HG03469 (cell line): ENCODE data around the gene PIK3CD.
"Not testable (repeated sequence)": the region's sequence is repeated elsewhere in the genome, so short reads cannot be mapped to it uniquely, and the experiment has no call there.

Source experiments
- ATAC-seq: cut with Tn5 transposase; IDR thresholded peaks from one replicate; pipeline ENCODE4 v1.9.1; 2021; ENCODE audit warnings: mild to moderate bottlenecking, moderate library complexity, moderate number of reproducible peaks; ENCODE audit not compliant: unreplicated experiment

PIK3CD gene

DNA sequence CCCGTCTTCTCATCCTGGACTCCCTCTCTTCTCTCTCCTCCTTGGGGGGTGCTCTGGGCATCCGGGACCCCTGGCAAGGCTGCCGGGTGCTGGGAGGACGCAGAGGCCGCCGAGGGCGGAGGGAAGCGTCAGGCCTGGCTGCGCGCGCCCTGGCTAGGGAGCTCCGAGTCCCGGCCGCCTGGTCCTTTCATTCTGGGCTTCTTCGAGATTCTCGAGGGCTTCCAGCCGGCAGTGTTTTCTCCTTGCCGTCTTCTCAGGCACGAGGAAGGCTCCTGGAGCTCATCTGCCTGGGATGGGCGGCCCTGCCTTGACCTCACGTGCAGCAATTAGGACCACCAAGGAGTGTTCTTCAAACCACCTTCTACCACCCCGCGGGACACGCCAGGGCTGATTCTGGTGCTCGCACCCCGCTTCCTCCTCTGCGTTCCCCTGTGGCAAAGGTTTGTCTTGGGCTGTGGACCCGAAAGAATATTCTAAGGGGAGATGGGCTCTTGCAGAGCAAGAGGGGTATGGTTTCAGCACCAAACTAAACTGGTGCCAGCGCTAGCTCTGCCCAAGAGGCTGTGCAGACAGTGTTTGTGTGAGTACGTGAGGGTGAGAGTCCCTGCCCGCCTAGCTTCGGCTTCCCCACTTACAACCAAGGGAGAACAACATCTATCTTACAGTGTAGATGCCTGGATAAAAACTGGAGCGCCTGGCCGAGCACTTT, 36.5 kb downstream of the PIK3CD start:
- ATAC-seq: no peak

DNA sequence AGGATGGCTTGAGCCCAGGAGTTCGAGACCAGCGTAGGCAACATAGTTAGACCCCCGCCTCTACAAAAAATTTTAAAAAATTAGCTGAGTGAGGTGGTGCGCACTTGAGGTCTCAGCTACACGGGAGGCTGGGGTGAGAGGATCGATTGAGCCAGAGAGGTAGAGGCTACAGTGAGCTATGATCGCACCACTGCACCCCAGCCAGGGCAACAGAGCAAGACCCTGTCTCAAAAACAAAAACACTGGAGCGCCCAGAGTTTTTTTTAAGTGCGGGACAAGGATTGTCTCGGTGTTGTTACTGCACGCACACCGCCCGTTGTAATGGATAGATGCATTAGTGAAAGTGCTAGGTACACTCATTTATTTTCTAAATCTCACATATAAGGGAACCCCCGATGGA, 37.1 kb downstream of the PIK3CD start:
- no peak for ATAC-seq

DNA sequence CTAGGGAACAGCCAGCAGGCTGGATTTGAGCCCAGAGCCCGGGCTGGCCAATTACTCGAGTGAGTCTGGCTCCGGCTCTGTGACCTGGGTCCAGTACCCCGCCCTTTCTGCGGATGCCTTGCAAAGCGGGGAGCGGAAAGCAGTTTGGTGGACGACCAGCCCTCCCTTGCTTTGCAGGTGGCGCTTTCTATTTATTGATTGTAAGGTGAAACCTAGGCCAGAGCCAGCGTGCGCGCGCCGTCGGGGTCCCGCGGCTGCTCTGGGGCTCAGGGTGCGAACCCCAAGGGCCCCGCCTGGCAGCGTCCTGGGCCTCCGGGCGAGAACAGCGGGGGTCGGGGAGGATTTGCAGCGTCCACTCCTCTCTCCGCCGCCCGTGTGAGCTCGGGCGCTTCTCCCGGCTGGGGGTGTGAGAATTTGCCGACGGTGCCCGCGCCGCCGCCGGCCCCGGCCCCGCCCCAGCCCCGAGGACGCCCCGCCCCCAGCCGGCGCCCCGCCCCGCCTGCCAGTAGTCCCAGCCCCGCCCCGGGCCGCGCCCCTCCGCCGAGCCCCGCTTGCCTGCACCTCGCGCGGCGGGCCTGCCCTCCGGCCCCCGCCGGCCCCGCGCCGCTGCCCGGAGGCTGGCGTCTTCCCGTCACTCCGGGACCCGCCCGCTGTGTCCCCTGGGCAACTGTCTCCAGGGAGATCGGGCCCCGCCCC, 37.6 kb downstream of the PIK3CD start:
- no peak for ATAC-seq

DNA sequence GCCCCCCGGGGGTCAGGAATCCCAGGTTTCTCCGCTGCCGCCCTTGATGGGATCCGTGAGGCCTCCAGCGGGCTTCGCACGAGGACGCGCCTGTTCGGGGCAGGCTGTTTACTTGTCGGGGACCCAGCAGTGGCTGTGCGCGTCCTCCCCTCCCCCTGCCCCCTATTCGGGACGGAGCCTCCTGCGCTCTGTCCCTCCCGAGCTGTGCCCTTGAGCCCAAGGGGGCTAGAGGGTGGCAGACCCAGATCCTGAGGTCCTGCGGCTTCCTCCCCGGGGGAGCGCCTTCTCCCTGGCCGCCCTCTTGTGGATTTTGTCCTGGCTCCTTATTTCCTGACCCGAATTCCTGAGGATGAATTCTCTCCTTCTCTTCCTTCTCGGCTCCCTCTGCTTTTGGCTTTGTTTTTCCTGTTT, 38.4 kb downstream of the PIK3CD start:
- no peak for ATAC-seq

DNA sequence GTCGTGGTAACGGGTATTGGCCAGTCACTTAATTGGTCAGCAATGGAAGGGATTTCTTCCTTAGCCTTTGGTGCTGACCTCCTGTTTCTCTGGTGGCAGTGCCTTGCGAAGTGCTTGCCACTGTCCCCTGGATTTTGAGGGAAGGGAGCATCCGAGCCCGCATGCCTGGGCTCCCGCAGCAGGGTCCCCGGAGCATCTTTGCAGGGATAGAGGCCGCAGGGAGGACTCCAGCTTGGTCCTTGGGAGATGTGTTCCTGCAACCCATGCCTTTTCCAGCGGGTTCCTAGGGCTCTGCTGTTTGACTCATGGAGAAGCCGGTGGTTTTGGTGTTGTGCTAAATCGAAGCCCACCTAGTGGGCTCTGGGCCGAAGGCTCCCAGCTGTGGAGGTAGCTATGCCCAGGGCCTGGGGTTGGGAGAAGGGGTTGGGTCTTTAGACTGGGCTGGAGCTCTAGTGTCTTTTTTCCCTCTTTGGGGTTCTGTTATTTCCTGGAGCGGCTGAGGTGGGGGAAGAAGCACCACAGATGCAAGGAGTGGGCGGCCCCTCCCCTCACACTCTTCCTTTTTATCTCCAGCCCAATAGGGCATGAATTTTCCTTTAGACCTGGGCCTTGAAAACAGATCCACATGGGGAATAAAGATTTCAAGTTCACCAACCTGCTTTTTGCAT, 39.0 kb downstream of the PIK3CD start:
- no peak for ATAC-seq

DNA sequence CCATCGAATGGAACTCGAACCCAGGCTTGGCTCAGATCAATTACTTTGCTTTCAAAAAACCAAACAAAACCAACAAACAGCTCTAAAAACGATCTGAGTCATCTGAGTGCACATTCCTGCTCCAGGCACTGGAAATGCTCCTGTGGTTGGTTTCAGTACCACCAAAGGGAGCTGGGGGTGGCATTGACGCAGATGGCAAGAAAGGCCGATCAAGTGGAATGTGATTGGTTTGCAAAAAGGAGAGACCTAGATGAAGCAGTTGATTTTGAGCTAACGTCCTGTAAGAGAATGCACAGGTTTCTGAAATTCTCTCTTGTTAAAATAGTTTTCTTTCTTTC, 39.5 kb downstream of the PIK3CD start:
- no peak for ATAC-seq

DNA sequence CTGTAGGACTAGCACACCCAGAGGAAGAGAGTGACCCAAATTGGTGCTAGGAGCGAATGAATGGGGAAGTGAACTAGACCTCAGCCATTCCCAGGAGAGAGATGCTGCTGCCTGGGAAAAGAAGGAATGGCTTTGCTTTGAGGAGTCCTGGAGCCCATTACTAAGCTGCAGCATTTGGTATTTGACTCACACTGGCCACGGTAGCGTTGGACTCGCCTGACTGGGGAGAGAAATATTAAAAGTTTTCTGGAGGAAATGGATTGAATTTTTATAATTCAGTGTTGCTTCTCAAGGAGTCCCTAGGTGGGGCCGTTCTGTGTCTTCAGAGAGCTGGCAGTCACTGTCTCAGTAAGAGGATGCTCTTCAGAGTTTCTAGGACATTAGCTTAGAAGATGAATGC, 40.2 kb downstream of the PIK3CD start:
- ATAC-seq: no peak

DNA sequence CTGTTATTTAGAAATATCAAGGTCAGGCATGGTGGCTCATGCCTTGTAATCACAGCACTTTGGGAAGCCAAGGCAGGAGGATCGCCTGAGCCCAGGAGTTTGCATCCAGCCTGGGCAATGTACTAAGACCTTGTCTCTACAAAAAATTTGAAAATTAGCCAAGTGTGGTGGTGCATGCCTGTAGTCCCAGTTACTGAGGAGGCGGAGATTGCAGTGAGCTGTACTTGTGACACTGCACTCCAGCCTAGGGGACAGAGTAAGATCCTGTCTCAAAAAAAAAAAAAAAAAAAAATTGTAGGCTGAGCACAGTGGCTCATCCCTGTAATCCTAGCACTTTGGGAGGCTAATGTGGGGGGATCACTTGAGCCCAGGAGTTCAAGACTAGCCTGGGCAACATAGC, 45.3 kb downstream of the PIK3CD start:
- ATAC-seq: no peak

DNA sequence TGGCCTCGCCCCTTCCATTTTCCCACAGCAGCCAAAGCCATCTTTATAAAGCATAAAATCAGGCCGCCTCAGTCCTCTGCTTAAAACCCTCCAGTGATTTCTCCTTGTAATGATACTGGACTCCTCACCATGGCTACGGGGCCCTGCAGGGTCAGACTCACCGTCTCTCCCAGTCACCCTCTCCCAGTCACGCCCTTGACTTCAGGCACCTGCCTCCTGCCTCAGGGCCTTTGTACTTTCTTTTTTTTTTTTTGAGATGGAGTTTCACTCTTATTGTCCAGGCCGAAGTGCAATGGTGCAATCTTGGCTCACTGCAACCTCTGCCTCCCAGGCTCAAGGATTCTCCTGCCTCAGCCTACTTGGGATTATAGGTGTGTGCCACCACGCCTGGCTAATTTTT, 47.8 kb downstream of the PIK3CD start:
- ATAC-seq: no peak

DNA sequence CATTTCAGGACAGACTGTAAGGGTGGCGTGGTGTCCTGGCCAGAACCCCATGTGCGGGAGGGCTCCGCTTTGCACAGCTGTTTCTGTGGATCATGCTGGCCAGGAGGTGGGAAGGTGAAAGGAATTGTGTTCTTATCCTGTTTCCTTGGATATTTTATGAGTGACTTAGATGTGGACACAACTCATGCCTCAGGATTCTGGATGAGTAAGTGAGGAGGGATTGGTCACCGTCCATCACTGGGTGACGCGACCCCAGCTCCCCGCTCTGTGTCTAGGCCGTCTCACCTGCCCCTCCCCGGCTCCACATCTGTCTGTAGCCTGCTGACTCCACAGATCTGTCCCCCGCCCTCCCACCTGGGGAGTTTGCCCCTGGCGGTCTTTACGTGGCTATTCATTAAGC, 48.8 kb downstream of the PIK3CD start:
- no peak for ATAC-seq

DNA sequence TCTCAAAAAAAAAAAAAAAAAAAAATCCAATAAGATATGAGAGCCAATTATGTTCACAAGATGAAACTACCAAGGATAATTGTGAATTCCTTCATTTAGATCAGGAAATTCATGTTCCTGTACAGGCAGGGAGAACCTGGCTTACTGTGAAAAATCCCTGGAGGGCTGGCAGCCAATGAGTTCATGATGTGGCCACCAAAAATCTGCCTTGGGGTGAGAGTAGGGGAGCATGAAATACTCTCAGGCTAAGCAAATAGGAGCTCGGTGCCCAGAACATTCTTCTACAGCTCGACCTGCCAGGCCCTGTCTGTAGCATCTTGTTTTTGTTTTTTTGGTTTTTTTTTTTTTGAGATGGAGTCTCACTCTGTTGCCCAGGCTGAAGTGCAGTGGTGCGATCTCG, 50.1 kb downstream of the PIK3CD start:
- no peak for ATAC-seq

DNA sequence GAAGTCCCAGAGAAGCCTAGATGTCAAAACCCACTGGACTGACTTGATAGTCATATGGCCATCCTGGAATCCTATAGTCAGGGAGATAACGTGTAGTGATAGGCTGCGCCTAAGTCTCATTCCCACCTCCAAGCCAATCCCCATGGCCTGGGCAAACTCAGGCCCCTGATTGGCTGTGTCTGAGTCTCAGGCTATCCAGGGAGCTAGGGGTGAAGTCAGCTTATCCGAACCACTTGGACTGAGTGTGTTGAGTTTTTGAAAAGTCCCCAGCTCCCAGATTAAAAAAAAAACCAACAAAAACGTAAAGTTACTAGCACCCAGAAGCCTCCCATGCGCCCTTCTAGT, 51.6 kb downstream of the PIK3CD start:
- no peak for ATAC-seq

DNA sequence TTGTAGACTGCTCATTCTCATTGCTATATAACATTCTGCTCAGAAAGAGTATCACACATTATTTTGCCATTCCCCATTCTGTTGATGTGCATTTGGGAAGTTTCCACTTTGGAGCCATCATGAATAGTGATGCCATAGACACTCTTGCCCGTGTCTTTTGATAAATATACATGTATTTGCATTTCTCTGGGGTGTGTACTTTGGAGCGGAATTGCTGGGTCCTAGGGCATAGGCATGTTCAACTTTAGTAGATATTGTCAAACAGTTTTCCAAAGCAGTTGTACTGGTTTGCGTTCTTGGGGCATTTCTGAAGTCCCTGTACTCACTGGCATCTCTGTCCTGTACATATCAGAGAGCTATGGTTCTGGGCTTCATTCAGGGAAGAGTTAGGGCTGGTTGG, 52.1 kb downstream of the PIK3CD start:
- ATAC-seq: no peak

DNA sequence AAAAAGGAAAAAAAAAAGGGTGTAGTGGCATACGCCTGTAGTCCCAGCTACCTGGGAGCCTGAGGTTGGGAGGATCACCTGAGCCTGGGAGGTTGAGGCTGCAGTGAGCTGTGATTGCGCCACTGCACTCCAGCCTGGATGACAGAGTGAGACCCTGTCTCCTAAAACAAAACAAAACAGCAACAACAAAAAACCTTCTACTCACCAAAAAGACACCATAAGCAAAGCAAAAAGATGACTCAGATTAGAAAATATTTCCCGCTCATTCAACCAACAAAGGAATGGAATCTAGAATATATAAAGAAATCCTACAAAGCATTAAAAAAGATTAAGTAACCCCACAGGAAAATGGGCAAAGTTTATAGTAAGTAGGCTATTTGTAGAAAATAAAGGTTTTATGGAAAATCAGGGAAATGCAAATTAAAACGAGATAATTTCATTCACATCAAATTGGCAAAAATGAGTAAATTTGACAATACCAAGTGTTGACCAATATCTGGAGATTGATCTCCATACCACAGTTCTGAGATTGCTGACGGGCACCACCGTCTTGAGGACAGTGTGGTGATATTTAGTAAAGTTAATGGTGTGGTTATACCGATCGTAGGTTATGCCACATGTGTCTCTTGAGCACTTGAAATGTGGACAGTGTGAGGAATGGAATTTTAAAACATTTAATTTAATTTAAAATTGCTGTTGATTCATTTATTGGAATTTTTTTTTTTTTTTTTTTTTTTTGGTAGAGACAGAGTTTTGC, 54.0 kb downstream of the PIK3CD start:
- no peak for ATAC-seq

DNA sequence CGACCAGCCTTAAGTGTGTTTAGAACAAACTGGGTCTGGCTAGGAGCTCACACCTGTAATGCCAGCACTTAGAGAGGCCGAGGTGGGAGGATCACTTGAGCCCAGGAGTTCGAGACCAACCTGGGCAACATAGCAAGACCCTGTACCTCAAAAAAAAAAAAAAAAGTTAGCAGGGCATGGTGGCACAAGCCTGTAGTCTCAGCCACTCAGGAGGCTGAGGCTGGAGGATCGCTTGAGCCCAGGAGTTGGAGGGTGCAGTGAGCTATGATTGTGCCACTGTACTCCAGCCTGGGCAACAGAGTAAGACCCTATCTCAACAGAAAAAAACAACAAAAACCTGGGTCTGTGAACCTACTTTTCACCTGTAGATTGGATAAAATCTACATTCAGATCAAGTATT, 54.6 kb downstream of the PIK3CD start:
- no peak for ATAC-seq

DNA sequence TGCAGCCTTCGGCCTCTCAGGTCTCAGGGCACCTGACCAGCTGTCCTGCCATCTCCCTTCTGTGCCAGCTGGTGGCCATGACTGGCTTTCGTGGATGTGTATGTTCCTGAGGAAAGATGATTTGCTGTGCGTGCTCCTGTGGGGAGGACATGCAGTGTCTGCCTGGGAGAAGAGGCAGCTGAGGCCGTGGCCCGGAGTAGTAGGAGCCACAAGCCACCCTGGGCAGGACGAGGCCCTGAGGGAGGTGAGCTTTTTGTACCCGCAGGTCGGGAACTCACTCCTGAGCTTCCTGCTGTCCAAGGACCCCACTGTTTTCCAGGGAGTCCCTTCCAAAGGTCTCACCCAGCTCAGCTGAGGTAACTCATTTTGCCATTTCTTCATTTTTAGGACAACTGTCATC, 58.5 kb downstream of the PIK3CD start:
- no peak for ATAC-seq

DNA sequence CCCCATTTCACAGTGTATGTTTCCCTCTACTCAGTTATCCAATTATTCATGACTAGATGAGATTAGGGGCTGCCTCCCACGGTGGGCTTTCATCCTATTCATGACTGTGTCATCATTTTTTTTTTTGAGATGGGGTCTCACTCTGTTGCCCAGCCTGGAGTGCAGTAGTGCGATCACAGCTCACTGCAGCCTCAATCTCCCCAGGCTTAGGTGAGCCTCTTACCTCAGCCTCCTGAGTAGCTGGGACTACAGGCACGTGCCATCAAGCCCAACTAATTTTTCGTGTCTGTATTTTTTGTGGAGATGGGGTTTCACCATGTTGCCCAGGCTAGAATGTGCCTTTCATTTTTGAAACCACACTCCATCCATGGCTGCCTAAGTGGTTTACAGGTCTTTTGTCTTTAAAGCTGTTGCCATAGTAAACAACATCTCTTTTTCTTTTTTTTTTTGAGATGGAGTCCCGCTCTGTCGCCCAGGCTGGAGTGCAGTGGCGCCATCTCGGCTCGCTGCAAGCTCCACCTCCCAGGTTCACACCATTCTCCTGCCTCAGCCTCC, 60.0 kb downstream of the PIK3CD start:
- no peak for ATAC-seq

DNA sequence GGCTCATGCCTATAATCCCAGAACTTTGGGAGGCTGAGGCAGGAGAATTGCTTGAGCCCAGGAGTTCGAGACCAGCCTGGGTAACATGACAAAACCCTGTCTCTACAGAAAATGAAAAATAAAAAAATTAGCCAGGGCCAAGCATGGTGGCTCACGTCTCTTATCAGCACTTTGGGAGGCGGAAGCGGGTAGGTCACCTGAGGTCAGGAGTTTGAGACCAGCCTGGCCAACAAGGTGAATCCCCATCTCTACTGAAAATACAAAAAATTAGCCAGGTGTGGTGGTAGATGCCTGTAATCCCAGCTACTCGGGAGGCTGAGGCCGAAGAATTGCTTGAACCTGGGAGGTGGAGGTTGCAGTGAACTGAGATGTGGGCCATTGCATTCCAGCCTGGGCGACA, 61.2 kb downstream of the PIK3CD start:
- not testable (repeated sequence) for ATAC-seq

DNA sequence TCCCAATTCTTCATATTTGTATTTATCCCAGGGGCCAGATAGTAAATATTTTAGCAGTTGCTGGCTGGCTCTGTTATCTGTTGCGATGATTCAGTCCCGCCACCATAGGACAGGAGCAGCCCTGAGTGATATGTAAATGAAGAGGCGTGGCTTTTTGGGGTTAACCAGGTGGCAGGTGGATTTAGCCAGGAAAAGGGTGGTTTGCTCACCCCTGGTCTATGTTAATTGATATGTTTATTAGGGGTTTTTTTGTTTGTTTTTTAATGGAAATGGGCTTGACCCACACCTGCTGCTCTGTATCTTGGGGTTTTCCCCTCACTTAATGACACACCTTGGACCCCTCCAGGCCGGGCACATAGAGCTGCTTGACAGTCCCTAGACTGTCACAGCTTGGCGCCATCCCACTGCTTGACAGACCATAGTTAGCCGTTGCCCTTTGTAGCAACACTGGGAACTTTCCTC, 62.8 kb downstream of the PIK3CD start:
- ATAC-seq: no peak

DNA sequence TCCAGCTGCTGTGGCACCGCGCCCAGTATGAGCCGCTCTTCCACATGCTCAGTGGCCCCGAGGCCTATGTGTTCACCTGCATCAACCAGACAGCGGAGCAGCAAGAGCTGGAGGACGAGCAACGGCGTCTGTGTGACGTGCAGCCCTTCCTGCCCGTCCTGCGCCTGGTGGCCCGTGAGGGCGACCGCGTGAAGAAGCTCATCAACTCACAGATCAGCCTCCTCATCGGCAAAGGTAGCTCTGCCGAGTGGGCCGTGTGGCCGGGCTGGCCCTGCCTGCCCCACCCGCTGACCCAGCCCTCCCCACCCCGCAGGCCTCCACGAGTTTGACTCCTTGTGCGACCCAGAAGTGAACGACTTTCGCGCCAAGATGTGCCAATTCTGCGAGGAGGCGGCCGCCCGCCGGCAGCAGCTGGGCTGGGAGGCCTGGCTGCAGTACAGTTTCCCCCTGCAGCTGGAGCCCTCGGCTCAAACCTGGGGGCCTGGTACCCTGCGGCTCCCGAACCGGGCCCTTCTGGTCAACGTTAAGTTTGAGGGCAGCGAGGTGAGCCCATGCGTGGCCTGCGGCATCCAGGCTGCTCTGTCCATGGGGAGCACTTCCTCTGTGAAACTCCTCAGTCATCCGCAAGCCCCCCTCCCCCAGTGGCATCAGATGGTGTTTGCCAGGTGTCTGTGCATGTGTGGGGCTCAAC, 64.2 kb downstream of the PIK3CD start:
- no peak for ATAC-seq
